GM18511 (cell line): ENCODE results near the gene TTLL11.

Experiments
- ATAC-seq: cut with Tn5 transposase; IDR thresholded peaks from one replicate; pipeline ENCODE4 v1.9.1; 2021; ENCODE audit warnings: mild to moderate bottlenecking, moderate library complexity; ENCODE audit not compliant: unreplicated experiment

The TTLL11 gene

DNA sequence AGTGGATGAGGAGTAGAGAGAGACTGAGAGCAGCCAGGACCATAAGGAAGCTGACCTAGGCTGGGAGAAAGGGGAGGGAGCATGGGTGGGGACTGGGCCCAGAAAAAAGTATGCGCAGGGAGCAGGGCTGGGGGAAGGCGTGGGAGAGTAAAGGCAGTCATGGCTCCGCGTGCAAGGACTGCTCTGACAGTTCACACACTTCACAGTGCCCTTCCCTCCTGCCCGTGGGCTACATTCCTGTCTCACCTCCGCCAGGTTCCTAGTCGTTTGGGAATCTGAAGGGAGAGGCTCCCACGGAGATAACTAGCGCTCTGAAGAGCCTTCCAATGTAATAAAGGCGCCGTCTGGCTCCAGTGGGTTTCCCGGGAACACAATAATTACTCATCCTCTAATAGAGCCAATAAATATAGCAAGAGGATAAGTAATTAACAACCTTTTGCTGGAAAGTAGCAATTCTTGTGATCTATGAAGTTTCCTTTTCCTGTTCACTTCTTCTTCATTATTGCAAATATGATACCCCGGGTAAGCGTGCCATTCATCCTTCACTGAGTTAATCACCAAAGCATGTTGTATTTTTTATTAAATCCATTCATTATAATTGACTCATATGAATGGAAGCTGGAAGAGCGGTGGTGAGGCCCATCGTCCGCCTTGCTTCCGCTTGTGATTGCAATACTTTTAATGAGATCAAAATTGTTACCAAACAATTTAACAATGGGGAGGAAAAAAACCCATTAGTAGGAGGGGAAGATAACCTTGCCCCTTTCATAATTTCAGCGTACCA, 39.3 kb downstream of the TTLL11 start:
- no peak for ATAC-seq

DNA sequence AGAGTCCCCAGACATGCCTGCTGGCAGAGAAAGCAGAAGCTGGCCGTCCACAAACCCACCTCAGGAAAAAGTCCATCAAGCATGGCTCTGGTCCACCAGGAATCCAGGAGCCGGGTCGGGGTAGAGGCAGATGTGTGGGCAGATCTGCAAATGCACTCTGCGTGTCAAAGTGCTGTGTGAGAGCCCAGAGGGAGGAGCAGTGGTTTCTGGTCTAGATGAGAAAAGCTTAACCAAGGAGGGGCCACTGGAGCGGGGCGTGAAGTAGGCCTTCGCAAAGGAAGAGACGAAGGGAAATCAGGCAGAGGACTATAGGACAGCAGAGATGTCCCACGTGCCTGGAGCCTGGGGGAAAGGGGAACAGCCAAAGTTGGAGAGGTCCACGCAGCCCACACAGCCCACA, 40.0 kb downstream of the TTLL11 start:
- ATAC-seq = no peak

DNA sequence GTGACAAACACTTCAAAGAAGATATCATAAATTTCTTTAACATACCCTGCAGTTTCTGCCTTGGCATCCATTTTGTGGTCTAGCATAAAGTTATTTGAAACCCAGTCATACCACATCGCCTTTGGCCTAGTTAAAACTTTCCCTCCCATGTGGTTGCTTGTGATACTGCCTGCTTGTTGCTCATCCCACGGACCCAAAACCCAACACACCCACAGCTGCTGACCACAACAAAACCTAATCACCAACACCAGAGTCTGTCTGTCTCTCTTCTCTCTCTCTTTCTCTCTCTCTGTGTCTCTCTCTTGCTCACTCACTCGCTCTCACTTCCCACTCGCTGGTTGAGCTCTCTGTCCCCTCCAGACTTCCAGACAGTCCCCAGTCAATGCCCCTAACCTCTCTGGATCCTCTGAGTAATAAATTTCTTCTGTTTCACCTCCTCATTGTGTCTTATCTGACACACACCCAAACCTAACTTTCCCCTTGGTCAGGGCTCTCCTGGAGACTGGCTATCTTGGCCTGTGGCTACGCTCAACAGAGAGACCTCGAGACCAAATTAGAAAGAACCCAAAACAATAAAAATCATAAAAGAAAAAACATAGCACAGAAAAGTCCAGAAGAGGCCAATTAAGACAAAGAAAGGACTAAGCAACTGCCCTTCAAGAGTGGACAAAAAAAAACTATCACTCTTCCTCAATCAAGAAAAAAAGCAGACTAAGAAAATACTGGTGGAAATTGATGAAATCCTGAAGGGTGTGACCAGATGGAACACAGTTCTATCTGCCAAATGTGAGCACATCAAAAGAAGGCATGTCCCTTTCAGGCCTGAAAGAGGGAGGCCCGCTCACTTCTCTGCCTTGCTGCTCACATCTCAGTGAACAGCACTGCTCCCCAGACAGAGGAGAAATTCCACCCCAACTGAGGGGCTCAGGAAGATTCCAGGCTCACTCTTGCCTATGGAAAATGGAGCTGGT, 41.5 kb downstream of the TTLL11 start:
- ATAC-seq = no peak

DNA sequence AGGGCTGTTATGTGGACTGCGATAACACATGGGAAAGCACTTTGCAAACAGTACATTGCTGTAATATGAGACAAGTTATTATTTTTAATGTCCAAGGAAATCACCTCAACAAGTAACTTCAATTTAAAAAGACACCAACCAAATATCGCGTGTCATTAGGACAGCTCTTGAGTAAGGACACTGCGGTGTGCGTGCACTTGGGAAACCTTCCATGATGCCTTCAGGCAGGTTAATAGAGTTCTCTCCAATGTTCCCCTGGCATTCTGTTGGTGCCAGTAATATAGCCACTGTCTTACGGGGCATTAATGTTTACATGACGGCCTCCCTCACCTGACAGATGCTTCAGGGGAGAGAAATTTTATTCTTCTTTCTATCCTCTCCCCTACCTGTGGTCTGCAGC, 42.9 kb downstream of the TTLL11 start:
- ATAC-seq = no peak

DNA sequence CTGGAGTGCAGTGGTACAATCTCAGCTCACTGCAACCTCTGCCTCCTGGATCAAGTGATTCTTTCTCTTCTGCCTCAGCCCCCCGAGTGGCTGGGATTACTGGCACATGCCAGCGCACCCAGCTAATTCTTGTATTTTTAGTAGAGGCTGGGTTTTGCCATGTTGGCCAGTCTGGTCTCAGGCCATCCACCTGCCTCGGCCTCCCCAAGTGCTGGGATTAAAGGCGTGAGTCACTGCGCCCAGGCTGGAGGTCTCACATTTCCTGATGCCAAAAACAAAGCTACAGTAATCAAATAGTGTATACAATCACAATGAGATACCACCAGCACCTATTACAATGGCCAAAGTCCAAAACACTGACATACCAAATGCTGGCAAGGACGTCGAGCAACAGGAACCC, 51.1 kb downstream of the TTLL11 start:
- no peak for ATAC-seq

DNA sequence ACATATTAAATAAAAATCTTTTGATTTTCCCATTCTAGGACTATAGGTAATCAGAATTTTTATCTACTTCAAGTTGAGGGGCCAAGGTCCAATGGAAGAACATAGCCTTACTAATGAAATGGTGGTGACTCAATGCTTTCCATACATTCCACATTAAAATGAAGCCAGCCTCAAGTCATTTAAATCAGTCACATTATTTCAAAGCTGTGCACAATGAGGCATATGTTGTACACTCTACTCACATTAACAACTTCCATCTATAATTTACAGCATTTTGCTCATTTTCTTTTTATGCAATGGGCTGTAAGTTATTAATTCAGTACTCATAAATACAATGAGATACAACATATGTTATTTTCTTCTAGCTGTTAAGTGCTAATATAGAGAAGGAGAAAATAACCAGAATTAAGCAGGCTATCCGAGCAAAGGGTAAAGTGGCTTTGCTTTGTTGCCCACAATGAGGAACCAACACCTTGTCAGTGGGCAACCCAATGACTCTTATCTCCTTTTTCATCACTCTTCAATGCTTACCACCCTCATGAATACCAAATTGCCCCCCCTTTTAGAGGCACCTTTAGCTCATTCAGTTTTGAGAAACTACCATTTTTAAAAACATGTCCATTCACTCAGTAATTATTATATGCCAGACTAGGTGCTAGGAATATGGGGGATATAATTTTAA, 52.4 kb downstream of the TTLL11 start:
- ATAC-seq = no peak

DNA sequence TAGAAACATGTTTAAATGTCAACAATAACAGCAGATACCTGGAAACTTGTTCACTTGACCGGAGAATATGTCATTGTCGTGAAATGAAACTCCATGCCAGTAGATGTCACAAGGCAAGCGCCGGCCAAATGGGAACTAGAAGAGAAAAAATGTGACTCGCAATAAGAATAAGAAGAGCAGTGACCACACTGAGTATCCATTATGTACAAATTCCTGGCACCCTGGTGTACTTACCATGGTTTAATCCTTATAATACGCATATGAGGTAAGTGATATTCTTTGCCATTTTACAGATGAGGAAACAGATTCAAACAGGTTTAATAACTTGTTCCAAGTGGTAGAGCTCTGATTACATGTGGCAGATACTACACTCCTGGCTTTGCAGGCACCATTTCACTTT, 53.9 kb downstream of the TTLL11 start:
- ATAC-seq = no peak

DNA sequence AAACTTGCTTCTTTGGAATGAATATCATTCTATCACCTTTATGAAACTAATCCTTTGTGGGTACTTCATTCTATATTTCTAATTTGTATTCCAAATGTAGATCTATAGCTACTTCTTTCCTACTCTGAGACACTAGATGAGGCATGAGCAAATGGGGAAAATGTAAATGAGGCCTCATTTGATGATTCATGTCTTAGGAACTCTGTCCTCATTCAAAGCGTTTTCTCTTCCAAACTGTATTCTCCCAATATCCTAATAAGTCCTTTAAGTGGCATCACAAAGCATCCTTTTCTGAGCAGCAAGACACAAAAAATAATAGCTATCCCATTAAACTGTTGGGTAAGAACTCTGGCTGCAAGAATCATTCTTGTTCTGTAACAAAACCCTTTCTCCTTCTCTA, 56.1 kb downstream of the TTLL11 start:
- no peak for ATAC-seq

DNA sequence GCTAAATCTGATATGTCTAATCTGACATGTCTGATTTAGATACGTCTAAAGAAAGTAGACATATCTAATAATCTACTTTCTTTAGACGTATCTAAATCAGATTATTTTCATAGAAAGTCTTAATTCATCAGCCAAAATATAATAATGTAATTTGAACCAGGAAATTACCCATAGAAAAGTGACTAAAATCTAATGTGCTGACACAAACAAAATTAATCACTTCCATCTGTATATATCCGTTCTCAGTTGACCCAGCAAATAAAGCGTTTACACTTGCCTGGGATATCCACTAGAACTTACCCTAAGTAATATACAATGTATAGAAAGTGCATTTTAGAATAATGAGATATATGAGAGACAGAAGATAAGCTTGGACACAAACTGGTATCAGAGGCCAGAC, 56.7 kb downstream of the TTLL11 start:
- no peak for ATAC-seq

DNA sequence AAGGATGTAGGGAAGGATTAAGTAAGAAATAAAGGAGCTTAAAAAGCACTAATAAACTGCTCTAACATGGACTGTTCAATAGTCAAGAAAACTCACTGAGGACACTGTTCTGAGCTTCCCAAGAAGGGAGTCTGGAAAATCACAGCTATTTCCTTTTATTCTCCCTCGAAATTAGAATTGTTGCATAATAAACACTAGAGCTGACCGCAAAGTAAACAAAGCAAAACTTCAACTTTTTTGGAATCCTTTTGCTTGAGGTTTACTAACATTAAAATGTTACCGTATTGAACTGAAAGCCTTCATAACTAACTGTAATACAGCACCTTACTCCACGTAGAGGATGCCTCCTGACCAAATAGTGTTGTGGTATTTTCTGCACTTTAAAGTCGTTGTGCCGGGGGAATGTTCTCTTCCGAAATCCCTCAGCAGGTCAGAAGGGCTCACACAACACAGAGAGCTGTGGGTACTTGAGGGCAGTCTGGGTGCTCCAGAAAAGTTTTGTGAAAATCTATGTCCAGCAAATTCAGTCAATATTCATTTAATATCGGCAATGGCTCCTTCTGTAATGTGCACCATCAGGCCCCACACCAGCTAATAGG, 59.2 kb downstream of the TTLL11 start:
- no peak for ATAC-seq

DNA sequence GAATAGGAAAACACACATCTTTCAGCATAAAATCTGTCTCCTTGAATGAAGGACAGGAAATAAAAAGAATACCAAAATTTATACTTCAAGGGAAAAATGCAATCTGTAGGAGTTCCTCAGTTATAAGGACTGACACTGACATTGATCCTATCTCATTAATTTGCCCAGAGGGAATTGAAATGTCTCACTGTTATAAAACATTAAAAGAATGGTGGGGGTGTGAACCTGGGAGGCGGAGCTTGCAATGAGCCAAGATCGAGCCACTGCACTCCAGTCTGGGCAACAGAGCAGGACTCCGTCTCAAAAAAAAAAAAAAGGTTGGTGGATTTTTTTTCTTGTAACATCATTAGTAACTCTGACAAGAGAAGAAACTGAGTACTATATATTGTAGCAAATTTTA, 60.8 kb downstream of the TTLL11 start:
- no peak for ATAC-seq

DNA sequence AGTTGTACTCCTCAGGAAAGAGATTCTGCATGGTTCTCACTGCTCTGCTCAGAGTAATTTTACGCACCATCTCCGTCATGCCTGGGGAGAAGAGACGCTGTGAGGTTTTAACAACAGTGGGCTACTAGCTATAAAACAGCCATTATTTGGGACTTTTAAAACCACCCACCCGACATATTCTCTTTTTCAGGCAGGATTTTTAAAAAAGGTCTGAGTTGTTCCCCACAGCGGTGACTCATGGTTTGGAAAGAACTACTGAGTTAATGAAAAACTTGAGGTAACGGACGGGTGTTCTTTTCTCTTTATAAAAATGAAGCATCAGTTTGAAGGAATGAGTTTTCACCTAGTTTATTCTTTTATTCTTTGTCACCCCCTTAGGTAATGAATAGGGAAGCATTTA, 61.3 kb downstream of the TTLL11 start:
- no peak for ATAC-seq

DNA sequence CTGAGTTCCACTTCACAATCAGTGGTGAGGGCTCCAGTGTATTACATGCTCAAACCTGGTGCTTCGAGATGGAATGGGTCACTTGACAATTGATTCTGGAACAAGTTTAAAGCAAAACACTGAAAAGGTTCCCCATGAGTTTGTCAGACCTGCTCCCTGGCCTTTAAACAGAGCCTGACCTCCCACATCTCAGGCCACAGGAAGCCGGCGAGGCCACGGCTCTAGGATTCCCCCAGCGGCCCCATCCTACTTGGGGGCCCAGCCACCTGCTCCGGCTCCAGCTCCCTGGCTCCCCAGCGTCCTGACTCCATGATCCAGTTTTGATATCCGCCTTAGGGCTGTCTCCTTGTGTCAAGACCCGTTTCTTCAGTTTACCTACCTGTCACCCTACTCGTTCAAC, 62.0 kb downstream of the TTLL11 start:
- no peak for ATAC-seq

DNA sequence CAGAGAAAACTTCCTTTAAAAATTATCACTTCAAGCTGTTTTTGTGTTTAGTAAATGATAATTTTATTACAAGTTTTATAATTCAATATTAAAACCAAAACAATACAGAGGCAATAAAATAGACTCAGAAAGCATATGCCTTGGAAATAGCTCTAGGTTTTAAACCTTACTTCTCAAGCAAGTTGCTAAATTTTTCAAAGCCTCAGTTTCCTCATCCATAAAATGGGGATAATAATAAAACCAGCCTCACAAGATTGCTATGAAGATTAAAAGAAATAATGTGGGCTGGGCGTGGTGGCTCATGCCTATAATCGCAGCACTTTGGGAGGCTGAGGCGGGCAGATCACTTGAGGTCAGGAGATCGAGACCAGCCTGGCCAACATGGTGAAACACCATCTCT, 62.8 kb downstream of the TTLL11 start:
- no peak for ATAC-seq

DNA sequence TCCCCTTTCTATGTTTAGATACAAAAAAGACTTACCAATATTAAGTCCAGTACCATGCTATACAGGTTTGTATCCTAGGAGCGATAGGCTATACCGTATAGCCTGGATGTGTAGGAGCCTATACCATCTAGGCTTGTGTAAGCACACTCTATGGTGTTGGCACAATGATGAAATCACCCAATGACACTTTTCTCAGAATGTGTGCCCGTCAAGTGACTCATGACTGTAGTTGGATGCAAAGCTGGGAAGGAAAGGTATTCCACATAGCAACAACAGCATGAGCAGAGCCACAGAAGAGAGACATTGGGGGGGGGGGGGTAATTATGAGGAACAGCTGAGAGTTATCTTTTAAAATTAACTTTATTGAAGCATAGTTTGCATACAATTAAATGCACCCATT, 63.2 kb downstream of the TTLL11 start:
- no peak for ATAC-seq

DNA sequence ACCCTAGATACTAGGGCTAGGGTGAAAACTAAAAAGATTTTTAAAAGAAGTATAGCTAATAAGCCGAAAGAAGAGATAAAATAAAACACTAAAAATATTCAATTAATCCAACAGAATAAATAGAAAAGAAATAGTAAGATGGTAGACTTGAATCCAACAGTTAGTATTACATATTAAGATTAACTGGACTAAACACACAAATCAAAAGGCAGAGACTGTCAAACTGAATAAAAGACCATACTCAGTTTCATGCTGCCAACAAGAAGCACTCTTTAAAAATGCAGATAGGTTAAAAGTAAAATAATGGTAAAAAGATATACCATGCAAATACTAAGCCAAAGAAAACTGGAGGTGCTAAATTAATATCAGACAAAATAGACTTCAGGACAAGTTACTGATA, 65.0 kb downstream of the TTLL11 start:
- no peak for ATAC-seq

DNA sequence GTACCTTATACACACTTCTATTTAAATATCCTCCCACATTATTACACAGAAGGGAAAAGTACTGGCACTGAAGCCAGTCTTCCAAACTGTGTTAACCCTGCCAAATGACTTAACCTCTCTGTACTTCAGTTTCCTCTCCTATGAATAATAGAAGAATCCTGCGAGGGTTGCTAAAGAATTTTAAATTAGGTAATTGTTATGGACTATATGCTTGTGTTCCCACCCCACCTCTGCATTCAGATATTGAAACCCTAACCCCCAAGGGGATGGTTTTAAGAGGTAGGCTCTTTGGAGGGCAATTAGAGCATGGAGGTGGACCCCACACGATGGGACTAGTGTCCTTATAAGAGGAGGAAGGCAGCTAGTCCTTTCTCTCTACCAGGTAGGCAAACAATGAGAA, 72.7 kb downstream of the TTLL11 start:
- no peak for ATAC-seq

DNA sequence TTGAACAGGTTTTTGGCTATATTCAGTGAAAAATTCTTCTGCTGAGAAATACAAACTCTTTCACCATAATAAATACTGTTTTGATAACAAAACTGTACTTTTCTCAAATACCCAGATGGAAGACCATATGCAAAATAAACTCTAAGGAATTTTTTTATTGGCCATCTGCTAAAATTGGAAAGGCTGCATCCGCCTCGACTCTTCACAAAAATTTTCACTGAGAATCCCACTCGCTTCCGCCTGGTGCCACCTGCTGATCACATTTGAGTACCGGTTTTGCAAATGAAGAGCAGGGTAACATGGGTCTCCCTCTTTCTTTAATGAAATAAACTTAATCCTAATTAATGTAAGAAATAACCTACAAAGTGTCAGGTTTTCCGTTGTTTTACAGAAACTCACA, 76.4 kb downstream of the TTLL11 start:
- ATAC-seq = no peak

DNA sequence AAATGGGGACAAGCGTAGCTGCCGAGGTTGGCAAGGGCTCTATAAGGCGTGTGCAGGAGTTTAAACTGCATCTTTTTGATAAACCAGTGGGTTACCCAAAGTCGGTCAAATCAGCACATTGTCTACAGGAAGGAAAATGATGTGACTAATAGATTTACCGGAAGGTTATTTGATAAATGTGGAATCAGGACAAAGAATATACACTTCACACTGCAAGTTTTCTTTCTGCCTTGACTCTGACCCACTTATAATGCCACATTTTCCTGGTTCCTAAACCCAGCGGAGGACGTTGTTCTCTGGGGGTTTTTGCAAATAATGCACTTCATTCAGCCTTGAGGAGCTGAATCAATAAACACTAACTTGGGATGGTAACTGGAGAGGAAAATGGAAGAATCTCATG, 76.8 kb downstream of the TTLL11 start:
- no peak for ATAC-seq

DNA sequence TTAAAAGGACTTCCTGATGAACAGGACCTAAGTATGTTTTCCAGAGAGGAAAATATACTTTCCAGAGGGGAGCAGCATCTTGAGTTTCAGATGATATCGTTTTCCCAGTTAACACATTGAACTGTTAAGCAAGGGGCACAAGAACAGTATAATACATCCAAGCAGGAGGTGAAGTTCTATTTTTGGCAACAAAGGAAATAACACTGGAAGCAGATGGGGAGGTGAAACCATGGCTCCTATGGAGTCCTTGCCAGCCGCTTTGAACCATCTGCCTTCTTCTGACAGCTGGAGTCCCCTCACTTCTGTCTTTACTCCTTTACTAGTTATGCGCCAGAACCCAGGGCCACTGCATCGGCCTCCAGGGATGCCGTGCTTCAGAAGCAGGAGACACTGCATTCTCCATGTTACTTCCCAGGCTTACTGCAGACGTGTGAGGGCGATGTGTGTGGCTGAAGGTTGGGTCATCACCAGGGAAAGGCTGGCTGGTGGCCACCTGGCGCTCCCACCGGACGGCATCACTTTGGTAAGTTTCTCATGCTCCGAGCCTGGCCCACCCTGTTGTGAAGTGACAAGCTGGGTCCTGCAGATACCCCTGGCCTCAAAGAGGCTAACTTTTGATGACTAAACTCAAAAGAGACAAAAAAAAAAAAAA, 77.8 kb downstream of the TTLL11 start:
- ATAC-seq = no peak
